ENCODE results near the gene C3orf18.

DNA sequence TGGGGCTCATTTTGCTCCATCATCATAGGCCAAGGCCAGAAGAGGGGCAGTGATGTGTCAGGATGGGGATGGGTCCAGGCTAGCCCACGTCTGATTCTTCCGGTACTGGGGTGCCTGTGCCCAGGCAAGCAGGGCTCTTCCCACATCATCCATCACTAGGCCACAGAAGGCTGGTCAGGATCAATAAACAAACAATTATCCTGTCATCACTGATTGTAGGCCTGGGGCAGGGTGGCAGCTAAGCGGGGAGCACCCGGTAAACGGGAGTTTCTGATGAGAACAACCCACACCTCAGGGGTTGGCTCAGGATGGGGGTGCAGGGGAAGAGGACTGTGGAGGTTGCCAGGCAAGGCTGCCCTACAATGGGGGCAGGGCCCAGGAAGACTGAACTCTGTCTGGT is 46.0 kb downstream of the C3orf18 start:
- TF ChIP-seq ZNF624 (tag by site-specific recombination; IDR thresholded peaks at IDR 0.05) (no peak), ZNF558 (tag by site-specific recombination; IDR thresholded peaks at IDR 0.05) (no peak), ZNF138 (tag by site-specific recombination; IDR thresholded peaks at IDR 0.05; ENCODE audit: borderline replicate concordance) (no peak), ZNF555 (tag by site-specific recombination; conservative IDR thresholded peaks at IDR 0.05) (no peak), TRIM28 (IDR thresholded peaks at IDR 0.05; ENCODE audit: borderline replicate concordance, low read length) (no peak), HOXC10 (CRISPR knock-in tag; IDR thresholded peaks at IDR 0.05) (no peak), ZBTB20 (tag by site-specific recombination; IDR thresholded peaks at IDR 0.05) (no peak), ZNF341 (tag by site-specific recombination; IDR thresholded peaks at IDR 0.05; ENCODE audit: low read depth) (no peak), YY1 (tag by site-specific recombination; IDR thresholded peaks at IDR 0.05) (no peak), ZNF580 (tag by site-specific recombination; IDR thresholded peaks at IDR 0.05) (no peak), MYNN (tag by site-specific recombination; IDR thresholded peaks at IDR 0.05; ENCODE audit: borderline replicate concordance) (no peak)
- TF ChIP-seq, protein P1, sequence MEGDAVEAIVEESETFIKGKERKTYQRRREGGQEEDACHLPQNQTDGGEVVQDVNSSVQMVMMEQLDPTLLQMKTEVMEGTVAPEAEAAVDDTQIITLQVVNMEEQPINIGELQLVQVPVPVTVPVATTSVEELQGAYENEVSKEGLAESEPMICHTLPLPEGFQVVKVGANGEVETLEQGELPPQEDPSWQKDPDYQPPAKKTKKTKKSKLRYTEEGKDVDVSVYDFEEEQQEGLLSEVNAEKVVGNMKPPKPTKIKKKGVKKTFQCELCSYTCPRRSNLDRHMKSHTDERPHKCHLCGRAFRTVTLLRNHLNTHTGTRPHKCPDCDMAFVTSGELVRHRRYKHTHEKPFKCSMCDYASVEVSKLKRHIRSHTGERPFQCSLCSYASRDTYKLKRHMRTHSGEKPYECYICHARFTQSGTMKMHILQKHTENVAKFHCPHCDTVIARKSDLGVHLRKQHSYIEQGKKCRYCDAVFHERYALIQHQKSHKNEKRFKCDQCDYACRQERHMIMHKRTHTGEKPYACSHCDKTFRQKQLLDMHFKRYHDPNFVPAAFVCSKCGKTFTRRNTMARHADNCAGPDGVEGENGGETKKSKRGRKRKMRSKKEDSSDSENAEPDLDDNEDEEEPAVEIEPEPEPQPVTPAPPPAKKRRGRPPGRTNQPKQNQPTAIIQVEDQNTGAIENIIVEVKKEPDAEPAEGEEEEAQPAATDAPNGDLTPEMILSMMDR (tag by site-specific recombination; IDR thresholded peaks at IDR 0.05), result no peak
- TF ChIP-seq, protein P2, sequence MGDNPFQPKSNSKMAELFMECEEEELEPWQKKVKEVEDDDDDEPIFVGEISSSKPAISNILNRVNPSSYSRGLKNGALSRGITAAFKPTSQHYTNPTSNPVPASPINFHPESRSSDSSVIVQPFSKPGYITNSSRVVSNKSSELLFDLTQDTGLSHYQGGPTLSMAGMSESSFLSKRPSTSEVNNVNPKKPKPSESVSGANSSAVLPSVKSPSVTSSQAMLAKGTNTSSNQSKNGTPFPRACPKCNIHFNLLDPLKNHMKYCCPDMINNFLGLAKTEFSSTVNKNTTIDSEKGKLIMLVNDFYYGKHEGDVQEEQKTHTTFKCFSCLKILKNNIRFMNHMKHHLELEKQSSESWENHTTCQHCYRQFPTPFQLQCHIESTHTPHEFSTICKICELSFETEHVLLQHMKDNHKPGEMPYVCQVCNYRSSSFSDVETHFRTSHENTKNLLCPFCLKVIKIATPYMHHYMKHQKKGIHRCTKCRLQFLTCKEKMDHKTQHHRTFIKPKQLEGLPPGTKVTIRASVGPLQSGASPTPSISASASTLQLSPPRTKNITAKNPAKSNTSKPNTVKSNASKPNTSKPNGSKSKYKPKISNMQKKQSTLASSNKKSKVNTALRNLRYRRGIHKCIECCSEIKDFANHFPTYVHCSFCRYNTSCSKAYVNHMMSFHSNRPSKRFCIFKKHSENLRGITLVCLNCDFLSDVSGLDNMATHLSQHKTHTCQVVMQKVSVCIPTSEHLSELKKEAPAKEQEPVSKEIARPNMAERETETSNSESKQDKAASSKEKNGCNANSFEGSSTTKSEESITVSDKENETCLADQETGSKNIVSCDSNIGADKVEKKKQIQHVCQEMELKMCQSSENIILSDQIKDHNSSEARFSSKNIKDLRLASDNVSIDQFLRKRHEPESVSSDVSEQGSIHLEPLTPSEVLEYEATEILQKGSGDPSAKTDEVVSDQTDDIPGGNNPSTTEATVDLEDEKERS (tag by site-specific recombination; IDR thresholded peaks at IDR 0.05), result no peak

Measured in HEK293 (cell line).